HG03280 (cell line): ENCODE data around the gene OR2A5.
"Not testable (repeated sequence)": the region's sequence is repeated elsewhere in the genome, so short reads cannot be mapped to it uniquely, and the experiment has no call there.

Experiments
- ATAC-seq: cut with Tn5 transposase; IDR thresholded peaks from one replicate; pipeline ENCODE4 v1.9.1; 2021; ENCODE audit warnings: mild to moderate bottlenecking, moderate library complexity; ENCODE audit not compliant: unreplicated experiment

The OR2A5 gene

GRCh38 chr7:144048648-144049047 lies at the start of gene OR2A5:
OR2A5 (plus strand) TSS chr7:144048948; CDS start chr7:144050402, 1,454 bp downstream.
- ATAC-seq: no peak

- ATAC-seq: no peak
These were observed 48.7 kb upstream of the OR2A5 start, which contains the start of gene OR6B1 for GRCh38 chr7:144000020-144000419. OR6B1 (plus strand) TSS chr7:144000320; CDS start chr7:144003997, 3,677 bp downstream.

- ATAC-seq: no peak
These were observed 47.2 kb upstream of the OR2A5 start for GRCh38 chr7:144001543-144001942.

GRCh38 chr7:144004703-144005102 lies 44.0 kb upstream of the OR2A5 start:
- no peak for ATAC-seq

- no peak for ATAC-seq
These were observed 42.6 kb upstream of the OR2A5 start for GRCh38 chr7:144006029-144006691.

GRCh38 chr7:144006692-144007042 lies 42.1 kb upstream of the OR2A5 start:
- ATAC-seq: no peak

GRCh38 chr7:144009361-144009760 lies 39.4 kb upstream of the OR2A5 start:
- no peak for ATAC-seq

GRCh38 chr7:144010061-144010460 lies 38.7 kb upstream of the OR2A5 start:
- not testable (repeated sequence) for ATAC-seq

- ATAC-seq: not testable (repeated sequence)
These were observed 37.9 kb upstream of the OR2A5 start for GRCh38 chr7:144010821-144011220.

GRCh38 chr7:144011458-144012230 lies 37.1 kb upstream of the OR2A5 start:
- no peak for ATAC-seq

GRCh38 chr7:144018065-144018464 lies 30.7 kb upstream of the OR2A5 start:
- no peak for ATAC-seq

GRCh38 chr7:144019457-144019856 lies 29.3 kb upstream of the OR2A5 start:
- ATAC-seq: no peak

- ATAC-seq: no peak
These were observed 28.4 kb upstream of the OR2A5 start for GRCh38 chr7:144020340-144020739.

- ATAC-seq: no peak
These were observed 26.6 kb upstream of the OR2A5 start for GRCh38 chr7:144022169-144022568.

- no peak for ATAC-seq
These were observed 25.4 kb upstream of the OR2A5 start for GRCh38 chr7:144023171-144023827.

- no peak for ATAC-seq
These were observed 24.5 kb upstream of the OR2A5 start for GRCh38 chr7:144024213-144024612.

- ATAC-seq: no peak
These were observed 22.4 kb upstream of the OR2A5 start for GRCh38 chr7:144026203-144026883.

- no peak for ATAC-seq
These were observed 21.7 kb upstream of the OR2A5 start for GRCh38 chr7:144027070-144027469.

- ATAC-seq: no peak
These were observed 20.8 kb upstream of the OR2A5 start for GRCh38 chr7:144027974-144028373.

- ATAC-seq: no peak
These were observed 20.2 kb upstream of the OR2A5 start for GRCh38 chr7:144028547-144028946.

GRCh38 chr7:144032516-144032915 lies 16.2 kb upstream of the OR2A5 start:
- no peak for ATAC-seq
